ENCODE data around the gene GFY.
"Not testable (repeated sequence)": the region's sequence is repeated elsewhere in the genome, so short reads cannot be mapped to it uniquely, and the experiment has no call there.

GFY gene

GRCh38 chr19:49448432-49448786 is 23.2 kb downstream of the GFY start:
- H3K27ac ChIP-seq (ENCODE audit: low read depth, low read length): no peak overlapping the region
- H3K36me3 ChIP-seq (ENCODE audit: insufficient read depth, low read length): peaks cover 34% of the 10 kb centered on the region
- H3K4me3 ChIP-seq (ENCODE audit: low read length): no peak overlapping the region
- WGBS: 95% methylated on average over 6 of the region's 6 CpGs
- H3K9me3 ChIP-seq (ENCODE audit: insufficient read depth, low read depth, low read length): no peaks in the 10 kb centered on the region
- H3K4me1 ChIP-seq (ENCODE audit: insufficient read depth, low read length): peaks cover 7% of the 10 kb centered on the region; the same call in 1 of the 2 replicates
- H3K27me3 ChIP-seq (ENCODE audit: insufficient read depth, low read length): no peaks in the 10 kb centered on the region
- no peak overlapping the region for H3K9ac ChIP-seq (ENCODE audit: low read depth, low read length)

GRCh38 chr19:49450405-49450804 is 25.2 kb downstream of the GFY start:
- no peaks in the 10 kb centered on the region for H3K27me3 ChIP-seq (ENCODE audit: insufficient read depth, low read length)
- H3K36me3 ChIP-seq (ENCODE audit: insufficient read depth, low read length): peaks cover 34% of the 10 kb centered on the region
- WGBS: 89% methylated on average over 7 of the region's 7 CpGs
- no peaks in the 10 kb centered on the region for H3K9me3 ChIP-seq (ENCODE audit: insufficient read depth, low read depth, low read length)
- H3K27ac ChIP-seq (ENCODE audit: low read depth, low read length): no peak overlapping the region
- H3K4me1 ChIP-seq (ENCODE audit: insufficient read depth, low read length): peaks cover 13% of the 10 kb centered on the region; the same call in 1 of the 2 replicates
- H3K4me3 ChIP-seq (ENCODE audit: low read length): peak overlapping the region; percentile 81
- peak overlapping the region; percentile 94; the same call in 1 of the 2 replicates for H3K9ac ChIP-seq (ENCODE audit: low read depth, low read length)

- Histone ChIP-seq H3K36me3 (ENCODE audit: insufficient read depth, low read length) (peaks cover 32% of the 10 kb centered on the region), H3K27me3 (ENCODE audit: insufficient read depth, low read length) (no peaks in the 10 kb centered on the region), H3K9ac (ENCODE audit: low read depth, low read length) (peak within 1 kb of the TSS; percentile 94), H3K4me3 (ENCODE audit: low read length) (peak within 1 kb of the TSS; percentile 81), H3K27ac (ENCODE audit: low read depth, low read length) (peak within 1 kb of the TSS; percentile 97), H3K4me1 (ENCODE audit: insufficient read depth, low read length) (peaks cover 13% of the 10 kb centered on the region; the same call in 1 of the 2 replicates), H3K9me3 (ENCODE audit: insufficient read depth, low read depth, low read length) (no peaks in the 10 kb centered on the region)
- WGBS: under 1% methylated on average over 42 of the region's 42 CpGs
Measured at GRCh38 chr19:49451430-49452181, 26.4 kb downstream of the GFY start, which contains the start of gene PIH1D1. PIH1D1 (minus strand) TSS chr19:49451814; CDS start chr19:49451574, 240 bp downstream.

- Histone ChIP-seq H3K27ac (ENCODE audit: low read depth, low read length) (peak within 1 kb of the TSS; percentile 97), H3K9ac (ENCODE audit: low read depth, low read length) (peak within 1 kb of the TSS; percentile 94), H3K4me1 (ENCODE audit: insufficient read depth, low read length) (peaks cover 10% of the 10 kb centered on the region; the same call in 1 of the 2 replicates), H3K36me3 (ENCODE audit: insufficient read depth, low read length) (peaks cover 21% of the 10 kb centered on the region), H3K4me3 (ENCODE audit: low read length) (peak within 1 kb of the TSS; percentile 81), H3K9me3 (ENCODE audit: insufficient read depth, low read depth, low read length) (no peaks in the 10 kb centered on the region), H3K27me3 (ENCODE audit: insufficient read depth, low read length) (no peaks in the 10 kb centered on the region)
- under 1% methylated on average over 66 of the region's 66 CpGs for WGBS
Measured at GRCh38 chr19:49453013-49453756, 28.0 kb downstream of the GFY start, which contains the start of gene ALDH16A1. ALDH16A1 (plus strand) TSS chr19:49453225; CDS start chr19:49453332, 107 bp downstream.

- Histone ChIP-seq H3K4me3 (ENCODE audit: low read length) (peak overlapping the region; percentile 81), H3K9me3 (ENCODE audit: insufficient read depth, low read depth, low read length) (no peaks in the 10 kb centered on the region), H3K4me1 (ENCODE audit: insufficient read depth, low read length) (peaks cover 10% of the 10 kb centered on the region; the same call in 1 of the 2 replicates), H3K36me3 (ENCODE audit: insufficient read depth, low read length) (peaks cover 18% of the 10 kb centered on the region), H3K9ac (ENCODE audit: low read depth, low read length) (peak overlapping the region; percentile 94), H3K27me3 (ENCODE audit: insufficient read depth, low read length) (no peaks in the 10 kb centered on the region), H3K27ac (ENCODE audit: low read depth, low read length) (peak overlapping the region; percentile 97)
- WGBS: 41% methylated on average over 10 of the region's 10 CpGs
Measured at GRCh38 chr19:49453757-49454240, 28.6 kb downstream of the GFY start.

GRCh38 chr19:49455773-49456172 is 30.6 kb downstream of the GFY start:
- 97% methylated on average over 5 of the region's 5 CpGs for whole genome bisulfite sequencing
- Histone ChIP-seq H3K9me3 (ENCODE audit: insufficient read depth, low read depth, low read length) (no peaks in the 10 kb centered on the region), H3K27me3 (ENCODE audit: insufficient read depth, low read length) (no peaks in the 10 kb centered on the region), H3K4me3 (ENCODE audit: low read length) (no peak overlapping the region), H3K27ac (ENCODE audit: low read depth, low read length) (no peak overlapping the region), H3K4me1 (ENCODE audit: insufficient read depth, low read length) (peaks cover 7% of the 10 kb centered on the region; the same call in 1 of the 2 replicates), H3K36me3 (ENCODE audit: insufficient read depth, low read length) (peaks cover 12% of the 10 kb centered on the region), H3K9ac (ENCODE audit: low read depth, low read length) (no peak overlapping the region)

GRCh38 chr19:49456326-49456725 is 31.1 kb downstream of the GFY start:
- Histone ChIP-seq H3K4me1 (ENCODE audit: insufficient read depth, low read length) (0 out of 2 replicates have a peak, but pooled peaks cover 6% of the 10 kb centered on the region), H3K9ac (ENCODE audit: low read depth, low read length) (no peak overlapping the region), H3K27me3 (ENCODE audit: insufficient read depth, low read length) (no peaks in the 10 kb centered on the region), H3K9me3 (ENCODE audit: insufficient read depth, low read depth, low read length) (no peaks in the 10 kb centered on the region), H3K27ac (ENCODE audit: low read depth, low read length) (no peak overlapping the region), H3K36me3 (ENCODE audit: insufficient read depth, low read length) (peaks cover 13% of the 10 kb centered on the region), H3K4me3 (ENCODE audit: low read length) (no peak overlapping the region)
- 96% methylated on average over 5 of the region's 5 CpGs for WGBS

GRCh38 chr19:49458567-49458903 is 33.3 kb downstream of the GFY start:
- H3K4me3 ChIP-seq (ENCODE audit: low read length): no peak overlapping the region
- H3K36me3 ChIP-seq (ENCODE audit: insufficient read depth, low read length): peaks cover 13% of the 10 kb centered on the region
- no peak overlapping the region for H3K9ac ChIP-seq (ENCODE audit: low read depth, low read length)
- H3K9me3 ChIP-seq (ENCODE audit: insufficient read depth, low read depth, low read length): no peaks in the 10 kb centered on the region
- no peaks in the 10 kb centered on the region for H3K27me3 ChIP-seq (ENCODE audit: insufficient read depth, low read length)
- 0 out of 2 replicates have a peak, but pooled peaks cover 6% of the 10 kb centered on the region for H3K4me1 ChIP-seq (ENCODE audit: insufficient read depth, low read length)
- no peak overlapping the region for H3K27ac ChIP-seq (ENCODE audit: low read depth, low read length)
- 94% methylated on average over 4 of the region's 5 CpGs for WGBS

- H3K4me1 ChIP-seq (ENCODE audit: insufficient read depth, low read length): 0 out of 2 replicates have a peak, but pooled peaks cover under 1% of the 10 kb centered on the region
- no peaks in the 10 kb centered on the region for H3K27me3 ChIP-seq (ENCODE audit: insufficient read depth, low read length)
- H3K9me3 ChIP-seq (ENCODE audit: insufficient read depth, low read depth, low read length): no peaks in the 10 kb centered on the region
- H3K27ac ChIP-seq (ENCODE audit: low read depth, low read length): no peak overlapping the region
- H3K4me3 ChIP-seq (ENCODE audit: low read length): no peak overlapping the region
- no peak overlapping the region for H3K9ac ChIP-seq (ENCODE audit: low read depth, low read length)
- WGBS: 88% methylated on average over 12 of the region's 12 CpGs
- H3K36me3 ChIP-seq (ENCODE audit: insufficient read depth, low read length): peaks cover 16% of the 10 kb centered on the region
Measured at GRCh38 chr19:49459388-49459787, 34.2 kb downstream of the GFY start.

- peaks cover 22% of the 10 kb centered on the region for H3K36me3 ChIP-seq (ENCODE audit: insufficient read depth, low read length)
- no CpG with 5 or more reads among the region's 1 CpG for WGBS
- not testable (repeated sequence) for H3K9me3 ChIP-seq (ENCODE audit: insufficient read depth, low read depth, low read length)
Measured at GRCh38 chr19:49461130-49461529, 35.9 kb downstream of the GFY start.

GRCh38 chr19:49461656-49462055 is 36.5 kb downstream of the GFY start:
- no peak overlapping the region for H3K27ac ChIP-seq (ENCODE audit: low read depth, low read length)
- WGBS: 96% methylated on average over 37 of the region's 37 CpGs
- no peaks in the 10 kb centered on the region for H3K27me3 ChIP-seq (ENCODE audit: insufficient read depth, low read length)
- no peaks in the 10 kb centered on the region for H3K4me1 ChIP-seq (ENCODE audit: insufficient read depth, low read length)
- peaks cover 22% of the 10 kb centered on the region for H3K36me3 ChIP-seq (ENCODE audit: insufficient read depth, low read length)
- no peaks in the 10 kb centered on the region for H3K9me3 ChIP-seq (ENCODE audit: insufficient read depth, low read depth, low read length)
- no peak overlapping the region for H3K4me3 ChIP-seq (ENCODE audit: low read length)
- no peak overlapping the region for H3K9ac ChIP-seq (ENCODE audit: low read depth, low read length)

More at GRCh38 chr19:49461130-49461529, 35.9 kb downstream of the GFY start:
- not testable (repeated sequence) for H3K27ac ChIP-seq (ENCODE audit: low read depth, low read length); H3K9ac ChIP-seq (ENCODE audit: low read depth, low read length); H3K4me3 ChIP-seq (ENCODE audit: low read length); H3K4me1 ChIP-seq (ENCODE audit: insufficient read depth, low read length); H3K27me3 ChIP-seq (ENCODE audit: insufficient read depth, low read length)

All from HUES64 (cell line).